Trophoblast cell (in vitro differentiated cells and primary cell): ENCODE measurements around the gene UGT1A4.

Experiments
- DNase-seq, 2 donors: peaks; one replicate each; pipeline ENCODE4 v3.0.0-alpha.2; 2016
- H2AFZ ChIP-seq: 2 replicates; pipeline ENCODE4 v1.6.1; 2013; ENCODE audit warnings: low read length, moderate library complexity, mild to moderate bottlenecking; ENCODE audit not compliant: insufficient read depth, poor library complexity
- H2AK5ac ChIP-seq: 2 replicates; pipeline ENCODE4 v1.6.1; 2013; ENCODE audit warnings: mild to moderate bottlenecking, low read length
- H2BK120ac ChIP-seq: 2 replicates; pipeline ENCODE4 v1.6.1; 2013; ENCODE audit warnings: low read length, mild to moderate bottlenecking, moderate library complexity; ENCODE audit not compliant: insufficient read depth, poor library complexity
- H2BK12ac ChIP-seq: 2 replicates; pipeline ENCODE4 v1.6.1; 2013; ENCODE audit warnings: mild to moderate bottlenecking, low read length, moderate library complexity
- H2BK5ac ChIP-seq: 2 replicates; pipeline ENCODE4 v1.6.1; 2013; ENCODE audit warnings: low read length, low read depth, moderate library complexity, mild to moderate bottlenecking; ENCODE audit not compliant: poor library complexity
- H3K14ac ChIP-seq: 2 replicates; pipeline ENCODE4 v1.6.1; 2013; ENCODE audit warnings: mild to moderate bottlenecking, low read length
- H3K18ac ChIP-seq: 2 replicates; pipeline ENCODE4 v1.6.1; 2013; ENCODE audit warnings: mild to moderate bottlenecking, low read length
- H3K23ac ChIP-seq: 2 replicates; pipeline ENCODE4 v1.6.1; 2013; ENCODE audit warnings: low read length
- H3K27ac ChIP-seq: 2 replicates; pipeline ENCODE4 v1.5.1; 2013; ENCODE audit warnings: low read depth, mild to moderate bottlenecking, inconsistent platforms, low read length, moderate library complexity
- H3K27me3 ChIP-seq: 2 replicates; pipeline ENCODE4 v1.6.1; 2013; ENCODE audit warnings: inconsistent platforms, mild to moderate bottlenecking, low read length, moderate library complexity; ENCODE audit not compliant: insufficient read depth
- H3K36me3 ChIP-seq, 2 experiments: 1 replicate in 1 of 2; 2 replicates in 1 of 2; pipeline ENCODE4 v1.6.1; 2013; ENCODE audit warnings: low read length in 2 of 2, mild to moderate bottlenecking in 2 of 2, moderate library complexity in 1 of 2; ENCODE audit not compliant: insufficient read depth in 2 of 2, control insufficient read depth in 1 of 2
- H3K4ac ChIP-seq: 2 replicates; pipeline ENCODE4 v1.6.1; 2013; ENCODE audit warnings: low read depth, mild to moderate bottlenecking, low read length, moderate library complexity
- H3K4me1 ChIP-seq, 2 experiments: 1 replicate in 1 of 2; 2 replicates in 1 of 2; pipeline ENCODE4 v1.6.1; 2013; ENCODE audit warnings: low read length in 2 of 2, mild to moderate bottlenecking in 2 of 2, moderate library complexity in 1 of 2; ENCODE audit not compliant: insufficient read depth in 2 of 2, control insufficient read depth in 1 of 2
- H3K4me2 ChIP-seq: 2 replicates; pipeline ENCODE4 v1.6.1; 2013; ENCODE audit warnings: inconsistent platforms, mild to moderate bottlenecking, low read length, moderate library complexity
- H3K4me3 ChIP-seq: 2 replicates; pipeline ENCODE4 v1.5.1; 2013; ENCODE audit warnings: mild to moderate bottlenecking, low read depth, low read length, inconsistent platforms
- H3K79me1 ChIP-seq: one replicate; pipeline ENCODE4 v1.6.1; 2013; ENCODE audit warnings: low read length
- H3K79me2 ChIP-seq: 2 replicates; pipeline ENCODE4 v1.6.1; 2013; ENCODE audit warnings: low read length, mild to moderate bottlenecking; ENCODE audit not compliant: control insufficient read depth, insufficient read depth, poor library complexity
- H3K9ac ChIP-seq: 2 replicates; pipeline ENCODE4 v1.6.1; 2013; ENCODE audit warnings: mild to moderate bottlenecking, low read length
- H3K9me3 ChIP-seq: 2 replicates; pipeline ENCODE4 v1.6.1; 2013; ENCODE audit warnings: low read depth, mild to moderate bottlenecking, control low read depth, inconsistent platforms, low read length; ENCODE audit not compliant: insufficient read depth
- H4K12ac ChIP-seq: 2 replicates; pipeline ENCODE4 v1.6.1; 2013; ENCODE audit warnings: low read depth, mild to moderate bottlenecking, low read length, moderate library complexity
- H4K8ac ChIP-seq: 2 replicates; pipeline ENCODE4 v1.6.1; 2013; ENCODE audit warnings: low read depth, mild to moderate bottlenecking, low read length, moderate library complexity
- H4K91ac ChIP-seq: one replicate; pipeline ENCODE4 v1.6.1; 2013; ENCODE audit warnings: low read depth, mild to moderate bottlenecking, low read length, moderate library complexity
- WGBS: extraction: QIAGEN DNeasy Blood & Tissue Kit; methylation state at CpG from one replicate; pipeline ENCODE4 v1.1.7; 2013; ENCODE audit warnings: missing lambda C conversion rate; ENCODE audit not compliant: insufficient read length, insufficient coverage; ENCODE audit errors: extremely low coverage; 5-methylcytosine and 5-hydroxymethylcytosine counted together

Gene UGT1A4

DNA sequence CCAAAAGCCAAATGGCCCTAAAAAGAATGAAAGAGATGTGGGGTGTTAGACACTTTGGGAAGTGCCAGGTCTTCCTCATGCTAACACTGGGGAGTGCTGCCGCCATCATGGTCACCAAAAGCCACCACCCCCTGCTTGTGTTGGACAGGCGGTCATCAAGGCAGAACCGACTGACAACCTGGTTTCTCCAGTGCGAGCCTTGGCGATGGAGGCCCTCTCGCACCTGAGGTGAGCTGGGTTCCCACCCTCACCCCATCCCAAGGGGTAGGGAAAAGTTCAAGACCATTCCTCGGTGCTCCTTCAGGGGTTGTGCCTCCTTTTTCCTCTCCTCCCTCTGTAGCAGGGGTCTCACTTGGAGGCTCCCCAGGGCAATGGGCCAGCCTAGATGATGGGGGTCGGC is 93.2 kb downstream of the UGT1A4 start:
- Histone ChIP-seq H3K36me3 (no peaks in the 10 kb centered on the region), H3K79me2 (no peaks in the 10 kb centered on the region), H3K79me1 (no peaks in the 10 kb centered on the region), H4K8ac (no peak overlapping the region), H2BK5ac (no peak overlapping the region), H3K14ac (no peak overlapping the region), H3K9me3 (peaks cover 14% of the 10 kb centered on the region), H3K9ac (no peak overlapping the region), H4K91ac (no peak overlapping the region), H3K4me3 (no peak overlapping the region), H3K27me3 (no peaks in the 10 kb centered on the region), H2AFZ (no peak overlapping the region), H2BK12ac (no peak overlapping the region), H3K27ac (no peak overlapping the region), H2BK120ac (no peak overlapping the region), H3K4me1 (no peaks in the 10 kb centered on the region), H3K23ac (no peak overlapping the region), H4K12ac (no peak overlapping the region), H3K4me2 (no peak overlapping the region), H2AK5ac (no peak overlapping the region), H3K18ac (no peak overlapping the region), H3K4ac (no peak overlapping the region)
- no peak for DNase-seq
- WGBS: no CpG with 5 or more reads among the region's 8 CpGs

GRCh38 chr2:233813236-233814055 is 94.9 kb downstream of the UGT1A4 start:
- Histone ChIP-seq H3K79me2 (no peaks in the 10 kb centered on the region), H2BK120ac (no peak overlapping the region), H4K91ac (no peak overlapping the region), H3K4ac (no peak overlapping the region), H3K23ac (no peak overlapping the region), H4K8ac (no peak overlapping the region), H3K9ac (no peak overlapping the region), H2BK12ac (no peak overlapping the region), H3K27me3 (no peaks in the 10 kb centered on the region), H3K4me1 (no peaks in the 10 kb centered on the region), H3K79me1 (no peaks in the 10 kb centered on the region), H3K9me3 (peaks cover 10% of the 10 kb centered on the region), H3K14ac (no peak overlapping the region), H2AK5ac (no peak overlapping the region), H3K4me2 (no peak overlapping the region), H2AFZ (no peak overlapping the region), H3K4me3 (no peak overlapping the region), H3K27ac (no peak overlapping the region), H3K36me3 (no peaks in the 10 kb centered on the region), H2BK5ac (no peak overlapping the region), H4K12ac (no peak overlapping the region), H3K18ac (no peak overlapping the region)
- DNase-seq: no peak
- WGBS: no CpG with 5 or more reads among the region's 3 CpGs

DNA sequence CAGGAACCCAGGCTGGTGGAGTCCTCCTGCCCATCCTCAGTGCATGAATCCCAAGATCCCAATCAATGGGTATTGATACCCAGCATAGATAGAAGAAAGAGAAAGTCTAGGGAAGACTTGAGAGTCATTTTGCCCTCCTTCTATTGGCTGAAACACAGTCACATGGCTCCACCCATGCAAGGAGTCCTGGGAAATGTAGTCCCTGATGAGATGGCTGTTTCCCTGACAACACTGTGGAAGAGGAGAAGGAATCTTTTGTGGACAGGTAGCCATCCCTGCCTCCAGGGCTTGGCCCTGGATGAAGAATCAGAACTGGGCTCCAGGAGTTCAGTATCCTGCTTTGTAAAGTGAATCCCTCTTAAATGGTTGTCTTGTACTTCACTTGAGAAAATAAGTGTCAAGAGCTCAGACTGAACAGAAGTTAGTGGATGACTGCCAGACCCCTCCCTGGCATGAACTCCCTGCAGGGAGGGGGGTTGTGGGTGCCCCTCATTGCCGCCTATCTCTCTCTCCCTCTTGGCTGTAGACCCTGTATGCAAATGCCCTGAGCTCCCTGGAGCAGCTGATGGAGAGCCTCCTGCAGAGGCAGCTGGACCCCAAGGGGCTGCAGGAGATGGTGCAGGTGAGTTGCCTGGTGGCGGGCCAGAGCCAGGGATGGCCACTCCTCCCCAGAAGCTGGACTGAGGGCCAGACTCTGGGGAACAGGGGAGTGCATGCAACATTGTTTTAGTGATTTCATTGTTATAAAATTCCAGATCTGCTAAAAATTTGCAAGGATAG is 95.7 kb downstream of the UGT1A4 start:
- no peak overlapping the region for H2AFZ ChIP-seq
- no peak overlapping the region for H3K27ac ChIP-seq
- no peaks in the 10 kb centered on the region for H3K36me3 ChIP-seq
- H3K18ac ChIP-seq: no peak overlapping the region
- H3K27me3 ChIP-seq: no peaks in the 10 kb centered on the region
- H3K4me1 ChIP-seq: no peaks in the 10 kb centered on the region
- no peak overlapping the region for H3K9ac ChIP-seq
- no peak overlapping the region for H2AK5ac ChIP-seq
- no peak overlapping the region for H2BK5ac ChIP-seq
- H3K79me2 ChIP-seq: no peaks in the 10 kb centered on the region
- H3K14ac ChIP-seq: no peak overlapping the region
- no peak overlapping the region for H2BK12ac ChIP-seq
- no peak overlapping the region for H3K4me3 ChIP-seq
- WGBS: no CpG with 5 or more reads among the region's 2 CpGs
- H3K4ac ChIP-seq: no peak overlapping the region
- H4K91ac ChIP-seq: no peak overlapping the region
- H4K12ac ChIP-seq: no peak overlapping the region
- H3K23ac ChIP-seq: no peak overlapping the region
- no peaks in the 10 kb centered on the region for H3K79me1 ChIP-seq
- DNase-seq: peak in 1 of 2 donors; percentile 3
- H4K8ac ChIP-seq: no peak overlapping the region
- no peak overlapping the region for H3K4me2 ChIP-seq
- H3K9me3 ChIP-seq: peaks cover 7% of the 10 kb centered on the region
- H2BK120ac ChIP-seq: no peak overlapping the region

DNA sequence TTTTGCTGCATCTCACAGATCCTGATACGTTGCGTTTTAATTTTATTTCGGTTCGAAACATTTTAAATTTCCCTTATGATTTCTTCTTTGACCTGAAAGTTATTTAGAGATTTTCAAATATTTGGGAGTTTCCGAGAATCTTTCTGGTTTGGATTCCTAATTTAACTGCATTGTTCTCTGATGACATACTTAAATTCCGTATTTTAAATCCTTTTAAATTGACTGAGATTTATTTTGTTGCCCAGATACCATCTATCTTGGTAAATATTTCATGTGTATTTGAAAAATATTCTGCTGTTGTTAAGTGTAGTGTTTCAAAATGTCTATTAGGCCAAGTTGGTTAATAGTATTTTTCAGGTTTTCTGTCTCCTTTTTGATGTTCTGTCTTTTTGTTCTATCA is 97.3 kb downstream of the UGT1A4 start:
- no peak overlapping the region for H3K4me3 ChIP-seq
- H4K8ac ChIP-seq: no peak overlapping the region
- DNase-seq: peak in 1 of 2 donors; percentile 28
- no peaks in the 10 kb centered on the region for H3K4me1 ChIP-seq
- no peaks in the 10 kb centered on the region for H3K79me2 ChIP-seq
- H3K27me3 ChIP-seq: no peaks in the 10 kb centered on the region
- H4K12ac ChIP-seq: no peak overlapping the region
- H4K91ac ChIP-seq: no peak overlapping the region
- no peak overlapping the region for H3K4ac ChIP-seq
- no peak overlapping the region for H2AK5ac ChIP-seq
- no peak overlapping the region for H2AFZ ChIP-seq
- H2BK120ac ChIP-seq: no peak overlapping the region
- H3K36me3 ChIP-seq: no peaks in the 10 kb centered on the region
- no peak overlapping the region for H3K23ac ChIP-seq
- no peak overlapping the region for H2BK5ac ChIP-seq
- no peak overlapping the region for H3K27ac ChIP-seq
- H3K79me1 ChIP-seq: no peaks in the 10 kb centered on the region
- H3K14ac ChIP-seq: no peak overlapping the region
- no peak overlapping the region for H3K9ac ChIP-seq
- no CpG with 5 or more reads among the region's 6 CpGs for WGBS
- H3K4me2 ChIP-seq: no peak overlapping the region
- H2BK12ac ChIP-seq: no peak overlapping the region
- H3K9me3 ChIP-seq: peaks cover 11% of the 10 kb centered on the region
- no peak overlapping the region for H3K18ac ChIP-seq
